GM23338 (cell line): ENCODE data around the gene PDE2A.

ENCODE experiments used
- CREB1 ChIP-seq: fragments of 250-450 bp; sonication (Bioruptor Pico); IDR thresholded peaks from 2 replicates; pipeline ENCODE4 v1.5.0; 2020; ENCODE audit warnings: low read depth, mild to moderate bottlenecking, moderate library complexity
- CTCF ChIP-seq, 2 experiments: fragments of 200-600 bp in 1 of 2; sonication (generic) in 1 of 2; conservative IDR thresholded peaks; 2 replicates each; pipeline versions ENCODE4 v1.5.1 to v1.6.1; 2016 to 2017; ENCODE audit warnings: antibody characterized with exemption in 2 of 2, low read depth in 2 of 2, mild to moderate bottlenecking in 2 of 2, moderate library complexity in 1 of 2
- ETS1 ChIP-seq: IDR thresholded peaks from 2 replicates; pipeline ENCODE4 v1.6.1; 2016; ENCODE audit warnings: antibody characterized with exemption
- EZH2 ChIP-seq: fragments of 200-600 bp; sonication (generic); IDR thresholded peaks from one replicate; pipeline ENCODE4 v1.8.0; 2017; ENCODE audit warnings: antibody characterized with exemption, mild to moderate bottlenecking, low read depth; ENCODE audit not compliant: unreplicated experiment
- EZH2phosphoT487 ChIP-seq: fragments of 200-600 bp; sonication (generic); IDR thresholded peaks from one replicate; pipeline ENCODE4 v1.8.1; 2018; ENCODE audit warnings: antibody characterized with exemption; ENCODE audit not compliant: unreplicated experiment
- JUNB ChIP-seq: IDR thresholded peaks from one replicate; pipeline ENCODE4 v1.6.1; 2016; ENCODE audit warnings: antibody characterized with exemption; ENCODE audit not compliant: unreplicated experiment
- POLR2AphosphoS5 ChIP-seq: IDR thresholded peaks from 2 replicates; pipeline ENCODE4 v1.6.1; 2016; ENCODE audit warnings: antibody characterized with exemption, low read depth
- REST ChIP-seq: IDR thresholded peaks from one replicate; pipeline ENCODE4 v1.6.1; 2018; ENCODE audit warnings: antibody characterized with exemption; ENCODE audit not compliant: unreplicated experiment
- ZNF114 ChIP-seq: fragments of 250-450 bp; sonication (Bioruptor Pico); IDR thresholded peaks from 2 replicates; pipeline ENCODE4 v1.5.0; 2020; ENCODE audit warnings: mild to moderate bottlenecking, moderate library complexity

GRCh38 chr11:72670041-72670440 is 4.2 kb downstream of the PDE2A start:
- TF ChIP-seq EZH2 (no peak), POLR2AphosphoS5 (no peak), CTCF (conservative IDR thresholded peaks at IDR 0.05; ENCODE audit: low read depth in 2 of 2) (no peak), EZH2phosphoT487 (no peak), ETS1 (no peak), REST (no peak), JUNB (no peak), CREB1 (CRISPR knock-in tag) (no peak), ZNF114 (CRISPR knock-in tag) (no peak)
